Occipital lobe (tissue), 2 donors: ENCODE measurements around the gene CRYGD. TPM values are rescaled to one million over a fixed set of nuclear protein-coding genes. Genes with fewer than 3 reads are reported as not detected.
"Not testable (repeated sequence)": the region's sequence is repeated elsewhere in the genome, so short reads cannot be mapped to it uniquely, and the experiment has no call there.

ENCODE experiments used
- DNase-seq: peaks from one replicate; lab custom pipeline; 2025; lab: John Stamatoyannopoulos, UW
- total RNA-seq: library from RNA; depleted of rRNA; stranded (reverse); fragments of >200 nt; gene quantifications from one replicate; pipeline ENCODE4 v1.2.3, GENCODE V29; 2014

The CRYGD gene
- total RNA-seq, 1 donor from 2014 or later, result 1.7 TPM

- no peak for DNase-seq
These were observed 6.4 kb upstream of the CRYGD start for GRCh38 chr2:208130712-208131110.

GRCh38 chr2:208129744-208130711 is 5.7 kb upstream of the CRYGD start, which contains the start of gene CRYGC:
Gene CRYGC (minus strand): TSS chr2:208129828. CDS start chr2:208129792, 36 bp downstream.
- no peak for DNase-seq

- no peak for DNase-seq
These were observed 3.8 kb upstream of the CRYGD start for GRCh38 chr2:208128136-208128535.

- DNase-seq, result no peak
These were observed 2.8 kb upstream of the CRYGD start for GRCh38 chr2:208127090-208127489.

- no peak for DNase-seq
These were observed 927 bp upstream of the CRYGD start for GRCh38 chr2:208125251-208125650.

GRCh38 chr2:208122248-208122647 is 2.1 kb downstream of the CRYGD start:
- DNase-seq, result no peak

GRCh38 chr2:208118918-208119317 is 5.4 kb downstream of the CRYGD start:
- no peak for DNase-seq

- DNase-seq, result not testable (repeated sequence)
These were observed 6.9 kb downstream of the CRYGD start for GRCh38 chr2:208117390-208117789.

- no peak for DNase-seq
These were observed 11.4 kb downstream of the CRYGD start for GRCh38 chr2:208112969-208113368.

- not testable (repeated sequence) for DNase-seq
These were observed 12.0 kb downstream of the CRYGD start for GRCh38 chr2:208112273-208112745.

- DNase-seq, result no peak
These were observed 20.7 kb downstream of the CRYGD start for GRCh38 chr2:208103616-208104015.

GRCh38 chr2:208101716-208102631 is 22.4 kb downstream of the CRYGD start:
- no peak for DNase-seq

GRCh38 chr2:208099682-208100470 is 24.4 kb downstream of the CRYGD start:
- DNase-seq, result no peak

GRCh38 chr2:208098701-208099100 is 25.6 kb downstream of the CRYGD start:
- not testable (repeated sequence) for DNase-seq

GRCh38 chr2:208098267-208098666 is 26.1 kb downstream of the CRYGD start:
- DNase-seq, result no peak

- no peak for DNase-seq
These were observed 26.5 kb downstream of the CRYGD start for GRCh38 chr2:208097801-208098200.

GRCh38 chr2:208097313-208097712 is 27.0 kb downstream of the CRYGD start:
- no peak for DNase-seq

- DNase-seq, result no peak
These were observed 28.2 kb downstream of the CRYGD start for GRCh38 chr2:208096080-208096479.

GRCh38 chr2:208093128-208093527 is 31.2 kb downstream of the CRYGD start:
- no peak for DNase-seq

GRCh38 chr2:208092093-208092832 is 32.1 kb downstream of the CRYGD start:
- DNase-seq, result no peak
